Loucy (cell line): ENCODE data around the gene CNTNAP4.

Experiments
- H2AFZ ChIP-seq: fragments of 200-600 bp; sonication (generic); 2 replicates; pipeline ENCODE4 v1.6.0; 2016; ENCODE audit warnings: antibody characterized with exemption, mild to moderate bottlenecking, low read length, moderate library complexity
- H3F3A ChIP-seq: fragments of 200-600 bp; 2 replicates; pipeline ENCODE4 v1.6.0; 2016; ENCODE audit warnings: antibody characterized with exemption, low read depth, mild to moderate bottlenecking
- H3K27me3 ChIP-seq: fragments of 200-600 bp; sonication (generic); 2 replicates; pipeline ENCODE4 v1.6.1; 2014; ENCODE audit warnings: low read length, mild to moderate bottlenecking; ENCODE audit not compliant: insufficient read depth, poor library complexity, severe bottlenecking
- H3K36me3 ChIP-seq: fragments of 200-600 bp; sonication (generic); 2 replicates; pipeline ENCODE4 v1.6.1; 2016; ENCODE audit warnings: low read length; ENCODE audit not compliant: insufficient read depth
- H3K4me1 ChIP-seq: fragments of 200-600 bp; sonication (generic); 2 replicates; pipeline ENCODE4 v1.5.1; 2014; ENCODE audit warnings: low read length, mild to moderate bottlenecking; ENCODE audit not compliant: insufficient read depth, poor library complexity, severe bottlenecking
- H3K4me2 ChIP-seq: fragments of 200-600 bp; sonication (generic); 2 replicates; pipeline ENCODE4 v1.6.0; 2014; ENCODE audit warnings: antibody characterized with exemption, low read length, low read depth, mild to moderate bottlenecking; ENCODE audit not compliant: poor library complexity, severe bottlenecking
- H3K4me3 ChIP-seq: fragments of 200-600 bp; sonication (generic); 2 replicates; pipeline ENCODE4 v1.5.1; 2014; ENCODE audit warnings: low read length, mild to moderate bottlenecking, mixed read lengths; ENCODE audit not compliant: poor library complexity, severe bottlenecking
- H3K79me2 ChIP-seq: fragments of 200-600 bp; sonication (generic); 2 replicates; pipeline ENCODE4 v1.6.1; 2014; ENCODE audit warnings: low read length; ENCODE audit not compliant: insufficient read depth
- H3K9ac ChIP-seq: fragments of 200-600 bp; sonication (generic); 2 replicates; pipeline ENCODE4 v1.6.0; 2014; ENCODE audit warnings: mild to moderate bottlenecking, low read depth, low read length, moderate library complexity; ENCODE audit not compliant: poor library complexity, severe bottlenecking
- H3K9me2 ChIP-seq: fragments of 200-600 bp; sonication (generic); replicated peaks from 2 replicates; pipeline ENCODE4 v1.6.1; 2016; ENCODE audit warnings: low read depth, low read length, mixed read lengths
- H3K9me3 ChIP-seq: fragments of 200-600 bp; sonication (generic); 2 replicates; pipeline ENCODE4 v1.6.1; 2014; ENCODE audit warnings: mild to moderate bottlenecking, antibody characterized with exemption, low read length, low read depth; ENCODE audit not compliant: insufficient read depth
- H4K20me1 ChIP-seq: fragments of 200-600 bp; sonication (generic); 2 replicates; pipeline ENCODE4 v1.6.0; 2014; ENCODE audit warnings: antibody characterized with exemption, low read length, mild to moderate bottlenecking; ENCODE audit not compliant: insufficient read depth, poor library complexity, severe bottlenecking
- CTCF ChIP-seq: fragments of 200-600 bp; sonication (generic); conservative IDR thresholded peaks from 2 replicates; pipeline ENCODE4 v1.5.1; 2014; ENCODE audit warnings: mild to moderate bottlenecking, antibody characterized with exemption, low read length
- EZH2phosphoT487 ChIP-seq: fragments of 200-600 bp; IDR thresholded peaks from 2 replicates; pipeline ENCODE4 v1.6.1; 2018; ENCODE audit warnings: antibody characterized with exemption, mild to moderate bottlenecking, moderate library complexity, borderline replicate concordance

CNTNAP4 gene

GRCh38 chr16:76390476-76390875 is 113.3 kb downstream of the CNTNAP4 start:
- TF ChIP-seq CTCF (no peak), EZH2phosphoT487 (no peak)
- Histone ChIP-seq H3K79me2 (no peaks in the 10 kb centered on the region), H4K20me1 (no peaks in the 10 kb centered on the region)

GRCh38 chr16:76396977-76397376 is 119.8 kb downstream of the CNTNAP4 start:
- Histone ChIP-seq H3K36me3 (no peaks in the 10 kb centered on the region), H3K4me3 (no peak overlapping the region), H3K9me2 (no peaks in the 10 kb centered on the region), H3K4me1 (no peaks in the 10 kb centered on the region), H3K4me2 (no peak overlapping the region), H3K27me3 (no peaks in the 10 kb centered on the region), H3F3A (no peaks in the 10 kb centered on the region), H3K9me3 (no peaks in the 10 kb centered on the region), H4K20me1 (no peaks in the 10 kb centered on the region), H2AFZ (no peak overlapping the region), H3K79me2 (no peaks in the 10 kb centered on the region), H3K9ac (no peak overlapping the region)
- TF ChIP-seq CTCF (no peak), EZH2phosphoT487 (no peak)

More at GRCh38 chr16:76390476-76390875, 113.3 kb downstream of the CNTNAP4 start:
- H3K9me2 ChIP-seq = no peaks in the 10 kb centered on the region
- no peak overlapping the region for H3K9ac ChIP-seq
- H3K36me3 ChIP-seq = no peaks in the 10 kb centered on the region
- H3K4me1 ChIP-seq = no peaks in the 10 kb centered on the region
- H3K4me2 ChIP-seq = no peak overlapping the region
- H3F3A ChIP-seq = no peaks in the 10 kb centered on the region
- H3K9me3 ChIP-seq = 0 out of 2 replicates have a peak, but pooled peaks cover 3% of the 10 kb centered on the region
- H3K27me3 ChIP-seq = no peaks in the 10 kb centered on the region
- H2AFZ ChIP-seq = no peak overlapping the region
- no peak overlapping the region for H3K4me3 ChIP-seq

GRCh38 chr16:76409706-76410105 is 132.5 kb downstream of the CNTNAP4 start:
- H3K79me2 ChIP-seq = no peaks in the 10 kb centered on the region

More at GRCh38 chr16:76409706-76410105, 132.5 kb downstream of the CNTNAP4 start:
- H3K27me3 ChIP-seq = no peaks in the 10 kb centered on the region
- no peaks in the 10 kb centered on the region for H3K9me2 ChIP-seq
- no peak overlapping the region for H3K4me3 ChIP-seq
- H3K36me3 ChIP-seq = no peaks in the 10 kb centered on the region
- no peak for TF ChIP-seq EZH2phosphoT487
- no peak for TF ChIP-seq CTCF
- H3K9me3 ChIP-seq = no peaks in the 10 kb centered on the region
- H3K4me2 ChIP-seq = no peak overlapping the region
- H3K4me1 ChIP-seq = no peaks in the 10 kb centered on the region
- no peak overlapping the region for H2AFZ ChIP-seq
- no peaks in the 10 kb centered on the region for H3F3A ChIP-seq
- H3K9ac ChIP-seq = no peak overlapping the region
- H4K20me1 ChIP-seq = no peaks in the 10 kb centered on the region
